Subcutaneous abdominal adipose tissue (tissue), 5 donors: Measurements from ENCODE around the gene MLPH.

Experiments
- H3K27ac ChIP-seq: one replicate; pipeline ENCODE4 v1.7.0; 2013; ENCODE audit warnings: low read depth, mild to moderate bottlenecking, inconsistent platforms, low read length, moderate library complexity
- H3K27me3 ChIP-seq, 5 donors: one replicate each; pipeline ENCODE4 v1.7.0; 2013; ENCODE audit warnings: low read length in 5 of 5, inconsistent platforms in 1 of 5; ENCODE audit not compliant: control insufficient read depth in 5 of 5, insufficient read depth in 4 of 5
- H3K36me3 ChIP-seq, 5 donors: one replicate each; pipeline ENCODE4 v1.7.0; 2013; ENCODE audit warnings: low read length in 5 of 5; ENCODE audit not compliant: control insufficient read depth in 5 of 5, insufficient read depth in 5 of 5
- H3K4me1 ChIP-seq, 5 donors: one replicate each; pipeline ENCODE4 v1.7.0; 2013; ENCODE audit warnings: low read length in 5 of 5, mild to moderate bottlenecking in 3 of 5, moderate library complexity in 1 of 5; ENCODE audit not compliant: control insufficient read depth in 5 of 5, insufficient read depth in 5 of 5
- H3K4me3 ChIP-seq, 5 donors: one replicate each; pipeline ENCODE4 v1.7.0; 2013; ENCODE audit warnings: low read length in 5 of 5, low read depth in 1 of 5
- H3K9ac ChIP-seq, 5 donors: one replicate each; pipeline ENCODE4 v1.7.0; 2013; ENCODE audit warnings: low read length in 5 of 5, mild to moderate bottlenecking in 4 of 5, moderate library complexity in 3 of 5
- H3K9me3 ChIP-seq, 5 donors: one replicate each; pipeline ENCODE4 v1.7.0; 2013; ENCODE audit warnings: low read length in 5 of 5; ENCODE audit not compliant: control insufficient read depth in 5 of 5
- donor health status: healthy.
- donor health status: healthy.
- donor health status: healthy.
- donor health status: healthy.
- donor health status: healthy.

Gene MLPH

DNA sequence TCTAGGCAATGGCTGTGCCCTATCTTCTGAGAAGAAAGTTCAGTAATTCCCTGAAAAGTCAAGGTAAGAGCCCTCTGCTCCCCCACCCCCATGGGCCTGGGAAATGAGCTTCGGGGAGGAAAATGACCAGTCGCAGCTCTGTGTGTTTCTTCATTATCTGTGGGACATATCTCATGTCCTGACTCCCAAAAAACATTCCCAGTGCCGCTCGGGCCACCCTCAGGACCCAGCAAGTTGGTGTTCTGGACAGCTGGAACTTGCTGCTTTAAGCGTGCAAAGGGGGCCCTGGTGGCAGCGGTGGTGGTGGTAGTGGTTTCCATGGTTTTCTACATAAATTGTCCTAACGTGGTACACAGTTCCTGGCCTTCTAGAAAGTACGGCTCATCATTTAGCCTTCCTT is 62.2 kb downstream of the MLPH start:
- Histone ChIP-seq H3K9ac (no peak overlapping the region), H3K36me3 (no peaks in the 10 kb centered on the region), H3K27me3 (peaks cover 0 to 8% (median 0%) of the 10 kb centered on the region in 5 donors), H3K4me3 (no peak overlapping the region), H3K9me3 (peaks cover 0 to 3% (median 0%) of the 10 kb centered on the region in 5 donors), H3K4me1 (peaks cover 0 to 12% (median 0%) of the 10 kb centered on the region in 5 donors), H3K27ac (no peak overlapping the region)

DNA sequence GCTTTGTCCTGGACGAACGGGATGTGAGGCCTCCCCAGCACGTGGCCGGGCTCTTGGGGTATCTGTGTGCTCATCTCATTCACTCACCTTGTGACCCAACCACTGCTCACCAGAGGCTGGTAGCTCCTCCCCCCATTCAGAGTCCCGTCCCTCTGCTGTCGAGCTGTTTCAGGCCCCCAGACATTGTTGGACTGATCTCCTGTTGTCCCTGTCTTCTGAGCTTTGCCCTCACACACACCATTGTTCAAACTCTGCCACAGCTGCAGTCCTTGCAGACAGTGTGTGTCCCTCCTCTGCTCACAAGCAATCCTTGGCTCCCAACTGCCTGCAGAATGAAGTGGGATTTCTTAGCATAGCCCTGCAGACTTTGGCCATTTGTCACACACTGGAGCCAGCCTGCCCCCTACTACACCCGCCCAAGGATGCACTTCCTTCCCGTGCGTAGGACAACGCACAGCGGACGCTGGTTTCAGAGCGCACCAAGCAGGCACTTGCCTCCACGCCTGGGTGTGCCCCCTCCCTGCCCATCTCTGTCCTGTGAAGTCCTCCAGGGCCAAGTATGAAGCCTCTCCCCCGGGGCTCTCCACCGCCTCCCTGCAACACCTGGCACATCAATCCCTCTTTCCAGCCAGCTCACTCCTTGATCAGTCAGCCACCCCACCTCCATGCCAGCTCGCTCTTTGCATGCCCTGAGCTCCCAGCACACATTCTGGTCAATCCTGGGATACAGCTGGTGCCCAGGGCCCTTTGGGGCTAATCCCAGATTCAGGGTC is 62.8 kb downstream of the MLPH start:
- Histone ChIP-seq H3K9me3 (peaks cover 0 to 4% (median 0%) of the 10 kb centered on the region in 5 donors), H3K4me1 (peaks cover 0 to 12% (median 0%) of the 10 kb centered on the region in 5 donors), H3K36me3 (no peaks in the 10 kb centered on the region), H3K27me3 (peaks cover 0 to 8% (median 0%) of the 10 kb centered on the region in 5 donors), H3K27ac (no peak overlapping the region), H3K9ac (no peak overlapping the region), H3K4me3 (no peak overlapping the region)

GRCh38 chr2:237551071-237551574 is 64.1 kb downstream of the MLPH start:
- Histone ChIP-seq H3K27me3 (peaks cover 0 to 8% (median 0%) of the 10 kb centered on the region in 5 donors), H3K27ac (no peak overlapping the region), H3K9me3 (peaks cover 6 to 13% (median 7%) of the 10 kb centered on the region in 5 donors), H3K36me3 (no peaks in the 10 kb centered on the region), H3K4me3 (no peak overlapping the region), H3K9ac (no peak overlapping the region), H3K4me1 (peaks cover 0 to 12% (median 0%) of the 10 kb centered on the region in 5 donors)

- no peaks in the 10 kb centered on the region for H3K27me3 ChIP-seq
- no peak overlapping the region for H3K9ac ChIP-seq
- H3K9me3 ChIP-seq: peaks cover 6 to 17% (median 9%) of the 10 kb centered on the region in 5 donors
- H3K4me1 ChIP-seq: peaks cover 0 to 10% (median 0%) of the 10 kb centered on the region in 5 donors
- no peaks in the 10 kb centered on the region for H3K36me3 ChIP-seq
- no peak overlapping the region for H3K4me3 ChIP-seq
- H3K27ac ChIP-seq: no peak overlapping the region
Measured at GRCh38 chr2:237552908-237553307, 65.9 kb downstream of the MLPH start.

- Histone ChIP-seq H3K27me3 (no peaks in the 10 kb centered on the region), H3K36me3 (no peaks in the 10 kb centered on the region), H3K4me3 (no peak overlapping the region), H3K4me1 (peaks cover under 1 to 7% (median 4%) of the 10 kb centered on the region in 5 donors), H3K9me3 (peaks cover 6 to 17% (median 9%) of the 10 kb centered on the region in 5 donors), H3K9ac (no peak overlapping the region), H3K27ac (no peak overlapping the region)
Measured at GRCh38 chr2:237553948-237554347, 66.9 kb downstream of the MLPH start.

DNA sequence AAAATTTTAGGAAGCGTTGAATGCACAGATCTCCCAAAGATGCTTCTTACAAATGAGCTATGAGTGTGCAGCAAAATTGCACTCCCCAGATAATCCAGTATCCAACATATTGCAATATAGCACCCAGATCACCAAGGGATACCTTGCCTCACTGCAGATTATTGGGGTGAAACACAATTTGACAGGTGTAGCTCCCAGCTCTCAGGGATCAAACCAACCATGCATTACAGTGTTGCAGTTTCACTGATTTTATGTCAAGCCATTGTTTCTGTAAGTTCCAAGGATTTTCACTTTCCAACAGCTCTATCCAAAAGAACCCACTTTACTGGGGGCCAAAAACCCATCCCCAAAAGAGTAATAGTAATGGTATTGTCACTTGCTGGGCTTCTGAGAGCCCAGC is 68.5 kb downstream of the MLPH start:
- H3K4me3 ChIP-seq: no peak overlapping the region
- peaks cover 5 to 15% (median 11%) of the 10 kb centered on the region in 5 donors for H3K4me1 ChIP-seq
- peaks cover 6 to 17% (median 9%) of the 10 kb centered on the region in 5 donors for H3K9me3 ChIP-seq
- H3K36me3 ChIP-seq: no peaks in the 10 kb centered on the region
- H3K27ac ChIP-seq: no peak overlapping the region
- no peaks in the 10 kb centered on the region for H3K27me3 ChIP-seq
- no peak overlapping the region for H3K9ac ChIP-seq

GRCh38 chr2:237556773-237557632 is 70.0 kb downstream of the MLPH start:
- Histone ChIP-seq H3K9me3 (peaks cover 6 to 17% (median 9%) of the 10 kb centered on the region in 5 donors), H3K4me1 (peaks cover 5 to 15% (median 11%) of the 10 kb centered on the region in 5 donors), H3K4me3 (no peak overlapping the region), H3K27ac (no peak overlapping the region), H3K9ac (no peak overlapping the region), H3K27me3 (no peaks in the 10 kb centered on the region), H3K36me3 (no peaks in the 10 kb centered on the region)

GRCh38 chr2:237557633-237558015 is 70.6 kb downstream of the MLPH start:
- H3K4me1 ChIP-seq: peaks cover 5 to 15% (median 11%) of the 10 kb centered on the region in 5 donors
- no peak overlapping the region for H3K4me3 ChIP-seq
- no peaks in the 10 kb centered on the region for H3K27me3 ChIP-seq
- no peak overlapping the region for H3K9ac ChIP-seq
- no peak overlapping the region for H3K27ac ChIP-seq
- H3K9me3 ChIP-seq: peaks cover 6 to 17% (median 9%) of the 10 kb centered on the region in 5 donors
- no peaks in the 10 kb centered on the region for H3K36me3 ChIP-seq

- Histone ChIP-seq H3K9me3 (peaks cover 6 to 17% (median 9%) of the 10 kb centered on the region in 5 donors), H3K4me1 (peaks cover 5 to 15% (median 11%) of the 10 kb centered on the region in 5 donors), H3K27me3 (peaks cover 0 to 5% (median 5%) of the 10 kb centered on the region in 5 donors), H3K4me3 (peak overlapping the region in 2 of 5 donors; percentile 10 to 12), H3K27ac (no peak overlapping the region), H3K36me3 (no peaks in the 10 kb centered on the region), H3K9ac (no peak overlapping the region)
Measured at GRCh38 chr2:237558961-237559641, 72.0 kb downstream of the MLPH start.
